Skin of body (tissue), 2 donors: ENCODE measurements around the gene DOCK2. TPM values are rescaled to one million over a fixed set of nuclear protein-coding genes. Genes with fewer than 3 reads are reported as not detected.
A peak's percentile ranks its signal among the peaks of the same experiment; 100 is the strongest.
"Not testable (repeated sequence)": the region's sequence is repeated elsewhere in the genome, so short reads cannot be mapped to it uniquely, and the experiment has no call there.

ENCODE experiments used
- DNase-seq: peaks from one replicate; lab custom pipeline; 2025; lab: John Stamatoyannopoulos, UW
- total RNA-seq: library from RNA; depleted of rRNA; stranded (reverse); fragments of >200 nt; gene quantifications from one replicate; pipeline ENCODE4 v1.2.3, GENCODE V29; 2014

DOCK2 gene
- total RNA-seq, 1 donor from 2014 or later: 20.6 TPM

DNA sequence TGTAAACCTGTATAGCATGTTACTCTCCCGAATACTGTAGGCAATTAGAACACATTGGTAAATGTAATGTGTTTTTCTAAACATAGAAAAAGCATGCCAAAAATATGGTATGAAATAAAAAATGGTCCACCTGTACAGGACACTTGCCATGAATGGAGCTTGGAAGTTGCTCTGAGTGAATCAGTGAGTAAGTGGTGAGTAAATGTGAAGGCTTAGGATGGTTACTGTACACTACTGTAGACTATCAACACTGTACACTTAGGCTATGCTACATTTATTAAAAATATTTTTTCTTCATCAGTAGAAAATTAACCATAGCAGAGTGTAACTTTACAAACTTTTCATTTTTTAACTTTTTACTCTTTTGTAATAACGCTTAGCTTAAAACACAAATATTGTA is 301.4 kb downstream of the DOCK2 start:
- DNase-seq: no peak

GRCh38 chr5:169939731-169940130 is 302.7 kb downstream of the DOCK2 start:
- no peak for DNase-seq

DNA sequence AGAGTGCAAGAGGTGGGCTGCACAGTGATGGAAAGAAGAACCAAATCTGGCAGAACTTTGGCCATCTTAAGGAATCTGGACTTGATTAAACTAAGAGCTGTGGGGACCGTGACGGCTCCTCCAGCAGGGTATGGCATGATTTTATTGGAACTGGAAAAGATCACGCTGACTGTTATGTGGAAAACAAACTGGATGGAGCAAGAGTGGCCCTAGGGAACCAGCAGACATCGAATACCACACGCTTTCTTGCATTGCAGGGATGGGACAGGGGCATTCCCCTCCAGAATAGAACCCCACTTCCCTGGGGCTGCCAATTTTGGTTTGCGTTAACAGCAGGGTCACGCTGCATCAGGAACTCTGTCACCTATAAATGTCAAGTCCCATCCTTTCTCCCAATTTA is 304.5 kb downstream of the DOCK2 start:
- no peak for DNase-seq

- DNase-seq: peak; percentile 19
These were observed 305.1 kb downstream of the DOCK2 start for GRCh38 chr5:169942181-169942580.

GRCh38 chr5:169943026-169943425 is 306.0 kb downstream of the DOCK2 start:
- DNase-seq: no peak

GRCh38 chr5:169944115-169944514 is 307.0 kb downstream of the DOCK2 start:
- DNase-seq: no peak

- DNase-seq: peak; percentile 46
These were observed 308.0 kb downstream of the DOCK2 start for GRCh38 chr5:169944922-169945680.

DNA sequence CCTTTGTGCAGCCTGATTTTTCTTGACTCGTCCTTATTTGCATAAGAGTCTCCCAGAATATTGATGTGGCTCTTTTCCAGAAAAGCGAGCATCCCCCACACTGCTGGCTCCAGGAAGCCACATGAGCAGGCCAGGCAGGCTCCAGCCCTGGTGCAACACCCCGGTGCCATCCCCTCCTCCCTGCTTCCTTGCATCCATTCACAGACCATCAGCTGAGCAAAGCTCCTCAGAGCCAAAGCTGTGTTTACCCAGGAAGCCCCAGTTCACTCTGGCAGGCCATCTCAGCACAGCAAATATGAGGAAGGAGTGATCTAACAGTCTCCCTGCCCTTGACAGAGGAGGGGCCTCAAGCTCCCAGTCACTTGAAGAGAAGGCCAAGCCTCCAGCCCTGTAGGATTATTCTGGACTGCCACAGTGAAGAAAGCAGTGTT is 308.8 kb downstream of the DOCK2 start:
- DNase-seq: peak; percentile 46

DNA sequence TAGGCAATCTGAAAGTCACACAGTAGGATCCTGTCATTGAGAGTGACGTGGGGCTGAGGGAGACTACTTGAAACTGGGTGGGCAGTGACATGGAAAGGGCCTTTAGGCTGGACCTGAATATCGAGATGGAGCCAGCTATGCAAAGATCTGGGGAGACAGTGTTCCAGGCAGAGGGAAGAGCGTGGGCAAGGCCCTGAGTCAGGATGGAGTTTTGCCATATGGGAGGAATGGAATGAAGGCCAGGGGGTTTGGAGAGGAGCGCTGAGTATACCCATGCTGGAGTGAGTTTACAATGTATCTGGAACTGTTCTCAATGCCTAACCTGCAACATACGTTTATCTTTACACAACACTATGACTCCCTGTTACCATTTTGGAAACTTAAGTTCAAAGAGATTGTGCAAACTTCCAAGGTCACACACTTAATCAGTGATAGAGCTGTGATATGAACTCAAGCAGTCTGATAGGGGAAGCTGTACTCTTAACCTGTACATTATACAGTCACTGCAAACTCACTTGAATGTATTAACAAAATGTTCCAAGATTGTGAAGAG is 309.7 kb downstream of the DOCK2 start:
- DNase-seq: no peak

GRCh38 chr5:169950333-169950732 is 313.3 kb downstream of the DOCK2 start:
- DNase-seq: no peak

DNA sequence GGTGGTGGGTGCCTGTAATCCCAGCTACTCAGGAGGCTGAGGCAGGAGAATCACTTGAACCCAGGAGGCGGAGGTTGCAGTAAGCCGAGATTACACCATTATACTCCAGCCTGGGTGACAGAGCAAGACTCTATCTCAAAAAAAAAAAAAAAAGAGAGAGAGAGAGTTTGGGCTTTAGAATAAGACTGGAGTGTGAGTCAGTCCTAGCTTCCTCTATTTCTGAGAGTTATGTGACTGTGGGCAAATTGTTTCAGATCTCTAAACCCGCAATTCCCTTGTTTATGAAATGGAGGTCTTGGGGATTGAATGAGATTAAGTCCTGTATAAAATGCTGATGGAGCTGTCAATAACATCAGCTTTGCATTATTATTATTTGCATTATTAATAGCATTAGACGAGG is 316.1 kb downstream of the DOCK2 start:
- DNase-seq: not testable (repeated sequence)

GRCh38 chr5:169954786-169955185 is 317.7 kb downstream of the DOCK2 start:
- no peak for DNase-seq

GRCh38 chr5:169956126-169956525 is 319.1 kb downstream of the DOCK2 start:
- DNase-seq: no peak

DNA sequence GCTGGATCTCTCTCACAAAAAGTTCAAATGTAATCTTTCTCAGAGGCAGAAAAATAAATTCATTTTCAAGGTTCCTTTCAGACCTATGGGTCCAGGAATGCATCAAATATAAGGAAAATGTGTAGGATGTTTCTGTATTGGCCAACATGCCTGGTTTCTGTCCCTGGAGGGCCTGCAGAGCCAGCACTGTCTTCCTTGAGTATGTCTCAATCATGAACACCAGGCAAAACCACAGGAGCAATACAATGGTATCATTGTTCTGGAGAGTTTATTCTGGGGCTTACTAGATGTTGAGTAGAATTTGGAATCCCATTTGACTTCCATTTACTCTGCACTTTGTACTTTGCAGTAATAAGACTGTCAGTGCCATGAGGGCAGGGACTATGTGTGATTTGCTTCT is 319.7 kb downstream of the DOCK2 start:
- DNase-seq: no peak

GRCh38 chr5:169958278-169958677 is 321.2 kb downstream of the DOCK2 start:
- DNase-seq: no peak

- DNase-seq: no peak
These were observed 323.6 kb downstream of the DOCK2 start for GRCh38 chr5:169960659-169961058.

- DNase-seq: no peak
These were observed 327.2 kb downstream of the DOCK2 start for GRCh38 chr5:169964246-169964645.

- no peak for DNase-seq
These were observed 333.3 kb downstream of the DOCK2 start for GRCh38 chr5:169970339-169970738.

DNA sequence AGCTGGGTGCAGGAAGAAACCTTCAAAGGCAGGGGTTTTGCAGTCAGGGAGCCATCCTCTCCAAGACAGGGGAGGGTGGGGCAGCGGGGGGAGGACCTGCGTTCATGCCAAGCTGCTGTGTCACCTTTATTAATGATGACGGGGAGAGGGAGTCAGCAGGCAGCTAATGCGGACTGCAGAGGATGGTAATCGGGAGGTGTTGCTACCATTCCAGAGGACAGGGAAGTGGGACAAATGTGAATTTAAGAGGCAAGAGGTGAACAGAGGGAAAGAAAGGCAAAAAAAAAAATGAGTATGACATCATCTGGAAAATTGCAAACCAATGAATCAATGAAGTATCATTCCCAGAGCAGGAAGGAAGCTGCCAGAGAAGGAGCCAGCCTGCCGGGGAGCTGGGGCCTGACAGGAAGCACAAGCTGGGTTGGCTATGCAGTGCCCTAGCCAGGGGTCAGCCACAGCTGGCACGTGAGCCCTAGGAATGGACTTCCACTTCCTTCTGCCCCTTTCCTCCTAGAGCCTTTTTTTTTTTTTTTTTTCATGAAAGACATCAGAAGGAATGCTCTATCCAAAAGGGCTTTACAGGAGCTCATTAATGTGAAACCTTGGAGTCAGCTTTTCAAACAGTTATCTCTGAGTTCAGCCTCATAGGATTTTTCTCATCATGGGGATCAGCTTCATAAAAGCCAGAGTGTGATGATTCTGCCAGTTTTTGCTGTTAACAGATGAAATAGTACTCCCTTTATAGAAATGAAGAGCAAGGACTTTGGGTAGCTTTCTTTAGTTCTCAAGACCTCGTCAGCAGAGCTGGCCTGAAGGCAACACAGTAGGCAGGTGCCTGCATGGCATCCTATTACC is 334.1 kb downstream of the DOCK2 start:
- no peak for DNase-seq

DNA sequence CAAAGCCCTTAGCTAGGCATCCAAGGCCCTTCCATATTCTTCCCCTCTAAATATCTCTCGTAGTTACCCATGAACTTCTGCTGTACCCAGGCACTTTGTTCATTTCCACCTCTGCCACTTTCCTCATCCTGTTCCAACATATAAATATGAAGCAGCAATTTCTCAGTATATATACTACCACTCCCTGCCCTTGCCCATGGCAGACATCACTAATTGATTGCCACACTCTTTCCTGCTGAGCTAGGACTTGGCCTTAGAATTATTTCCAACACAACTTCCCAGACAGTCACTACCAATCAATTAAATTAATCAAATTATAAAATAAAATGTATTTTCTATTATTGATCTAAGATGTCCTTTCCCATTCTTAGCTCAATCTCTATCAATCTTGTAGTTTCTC is 334.7 kb downstream of the DOCK2 start:
- DNase-seq: no peak

GRCh38 chr5:169973056-169973455 is 336.0 kb downstream of the DOCK2 start:
- DNase-seq: no peak

DNA sequence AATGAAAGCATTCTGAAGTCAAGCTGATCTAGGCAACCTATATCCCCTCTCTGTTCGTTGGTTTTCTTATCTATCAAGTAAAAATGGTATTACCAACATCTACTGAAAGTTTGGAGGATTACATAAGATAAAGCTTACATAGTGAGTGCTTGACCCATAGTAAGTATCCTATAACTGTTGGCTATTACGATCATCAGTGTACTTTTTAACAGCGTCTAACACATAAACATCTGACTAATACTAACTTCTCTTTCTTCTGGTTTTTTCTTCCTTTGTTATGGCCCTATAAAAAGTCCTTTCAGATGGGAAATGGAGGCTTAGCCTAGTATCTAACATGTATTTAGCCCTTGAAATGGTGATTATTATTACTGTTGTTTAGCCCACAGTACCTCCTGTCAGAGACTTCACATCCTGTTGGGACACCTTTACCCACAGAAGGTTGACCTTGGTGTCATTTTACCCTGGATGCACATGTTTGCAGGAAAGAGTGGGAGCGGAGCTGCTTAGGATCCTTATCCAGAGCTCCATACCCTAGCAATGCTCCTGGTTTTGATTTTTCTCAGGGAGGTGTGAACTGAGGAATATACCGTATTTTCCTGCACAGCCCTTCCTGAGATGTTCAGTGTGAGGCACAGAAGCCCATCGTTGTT is 337.2 kb downstream of the DOCK2 start:
- no peak for DNase-seq
